GM04503 (cell line): ENCODE results near the gene DCLK1.

Experiments
- DNase-seq: peaks from one replicate; pipeline ENCODE4 v3.0.0-alpha.2; 2012; ENCODE audit warnings: low read depth

Gene DCLK1

GRCh38 chr13:35744566-35745178, 386.5 kb downstream of the DCLK1 start:
- no peak for DNase-seq

- DNase-seq = no peak
Measured at GRCh38 chr13:35744144-35744543, 387.0 kb downstream of the DCLK1 start.

- DNase-seq = no peak
Measured at GRCh38 chr13:35743165-35743564, 388.0 kb downstream of the DCLK1 start.

- no peak for DNase-seq
Measured at GRCh38 chr13:35741657-35742056, 389.5 kb downstream of the DCLK1 start.

- DNase-seq = no peak
Measured at GRCh38 chr13:35736876-35737275, 394.3 kb downstream of the DCLK1 start.

- no peak for DNase-seq
Measured at GRCh38 chr13:35733827-35734226, 397.4 kb downstream of the DCLK1 start.

- DNase-seq = no peak
Measured at GRCh38 chr13:35732565-35732964, 398.6 kb downstream of the DCLK1 start.

- no peak for DNase-seq
Measured at GRCh38 chr13:35731471-35731870, 399.7 kb downstream of the DCLK1 start.

GRCh38 chr13:35729926-35730627, 401.1 kb downstream of the DCLK1 start:
- DNase-seq = no peak

GRCh38 chr13:35727881-35728280, 403.3 kb downstream of the DCLK1 start:
- no peak for DNase-seq

GRCh38 chr13:35724446-35724845, 406.7 kb downstream of the DCLK1 start:
- DNase-seq = no peak

GRCh38 chr13:35723821-35724220, 407.4 kb downstream of the DCLK1 start:
- DNase-seq = no peak

- no peak for DNase-seq
Measured at GRCh38 chr13:35723053-35723461, 408.1 kb downstream of the DCLK1 start.

- no peak for DNase-seq
Measured at GRCh38 chr13:35722458-35723052, 408.6 kb downstream of the DCLK1 start.

GRCh38 chr13:35720690-35721554, 410.3 kb downstream of the DCLK1 start:
- no peak for DNase-seq

GRCh38 chr13:35720290-35720689, 410.9 kb downstream of the DCLK1 start:
- no peak for DNase-seq
